Activated T-cell treated with anti-CD3 and anti-CD28 coated beads, Interleukin-2, amount 50 U/mL, for 48 hours (primary cell): ENCODE results near the gene RITA1.
"Not testable (repeated sequence)": the region's sequence is repeated elsewhere in the genome, so short reads cannot be mapped to it uniquely, and the experiment has no call there.

Experiments used
- DNase-seq, 2 experiments: peaks; one replicate each; pipeline ENCODE4 v3.0.0-alpha.2; 2020

Gene RITA1

GRCh38 chr12:113185180-113186032 is at the start of gene RITA1, which contains the start of gene DDX54:
RITA1 (plus strand) TSS chr12:113185721; CDS start chr12:113186747, 1,026 bp downstream.
DDX54 (minus strand) TSS chr12:113185478; CDS start chr12:113185451, 27 bp downstream.
- peak; percentile 90 for DNase-seq

DNA sequence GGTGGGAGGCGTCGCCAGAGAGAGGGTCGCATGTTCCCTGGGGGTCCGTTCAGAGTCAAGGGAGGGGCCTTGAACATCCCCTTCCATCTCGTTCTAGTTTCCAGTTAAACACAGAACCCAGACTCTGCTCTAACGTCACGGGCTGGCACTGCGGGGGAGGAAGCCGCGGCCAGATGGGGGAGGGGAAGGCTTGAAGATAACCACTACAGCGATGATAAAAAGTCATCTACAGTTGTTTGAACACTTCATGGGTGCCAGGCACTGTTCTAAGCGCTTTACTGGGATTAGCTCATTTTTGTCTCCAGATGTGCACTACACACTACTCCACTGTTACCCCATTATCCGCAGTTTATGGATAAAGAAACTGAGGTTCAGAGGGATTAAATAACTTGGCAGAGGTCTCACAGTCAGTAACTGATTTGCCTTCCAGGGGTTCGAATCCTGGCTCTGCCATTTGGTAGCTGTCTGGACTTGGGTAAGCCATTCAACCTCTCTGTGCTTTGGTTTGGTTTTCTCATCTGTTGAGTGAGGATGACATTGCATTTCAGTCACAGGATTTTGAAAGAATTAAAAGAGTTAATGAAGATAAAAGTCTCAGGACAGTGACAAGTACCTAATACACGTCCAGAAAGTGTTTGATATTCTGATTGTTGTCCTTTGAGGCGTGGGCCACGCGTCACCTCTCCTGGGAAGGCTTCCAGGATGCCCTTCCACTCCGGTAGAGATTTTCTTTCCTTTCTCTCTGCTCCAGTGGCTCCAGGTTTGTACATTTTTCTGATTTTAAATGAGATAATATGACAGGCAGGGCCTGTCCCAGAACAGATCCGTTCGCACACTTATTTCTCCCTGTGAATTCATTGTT is 49.2 kb upstream of the RITA1 start:
- DNase-seq: peak; percentile 83 to 85

- no peak for DNase-seq
Observed at GRCh38 chr12:113136990-113137511, 48.5 kb upstream of the RITA1 start.

DNA sequence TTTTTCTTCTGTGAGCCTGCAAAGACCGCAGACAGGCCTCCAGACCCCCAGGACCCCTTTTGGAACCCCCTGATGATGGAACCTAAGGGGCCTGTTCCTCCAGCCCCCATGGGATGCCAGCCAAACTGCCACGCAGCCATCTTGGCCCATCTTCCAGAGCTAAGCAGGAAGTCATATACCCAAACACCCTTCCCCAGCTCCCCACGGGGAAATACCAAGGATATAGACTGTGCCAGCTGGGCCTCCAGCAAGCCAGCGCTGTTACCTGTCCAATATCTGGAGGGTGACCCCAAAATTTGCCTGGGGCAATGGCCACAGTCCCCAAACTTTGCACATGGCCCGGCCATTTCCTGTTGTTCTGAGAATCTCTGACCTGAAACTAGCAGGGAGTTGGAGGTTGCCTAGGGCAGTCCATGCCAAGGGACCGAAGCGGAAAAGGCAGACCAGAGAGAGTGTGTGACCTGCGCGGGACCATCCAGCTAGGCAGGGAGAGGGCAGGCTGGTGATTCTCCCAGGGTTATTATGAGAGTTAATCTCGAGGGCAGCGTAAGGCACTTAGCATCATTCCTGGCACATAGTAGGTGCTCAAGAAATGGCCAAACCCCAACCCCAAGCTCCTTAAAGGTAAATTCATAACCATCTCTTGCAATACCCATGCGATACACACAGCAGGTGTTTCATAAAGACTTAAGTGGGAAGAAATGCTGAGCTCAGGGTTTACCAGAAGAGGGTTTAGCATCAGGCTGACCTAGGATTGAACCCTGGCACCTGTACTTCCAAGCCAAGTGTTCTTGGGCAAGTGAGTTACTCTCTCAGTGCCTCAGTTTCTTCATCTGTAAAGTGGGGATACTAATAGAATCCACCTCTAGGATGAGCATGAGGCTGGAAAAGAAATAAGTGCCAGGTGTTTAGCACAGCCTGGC is 47.4 kb upstream of the RITA1 start:
- DNase-seq: no peak

DNA sequence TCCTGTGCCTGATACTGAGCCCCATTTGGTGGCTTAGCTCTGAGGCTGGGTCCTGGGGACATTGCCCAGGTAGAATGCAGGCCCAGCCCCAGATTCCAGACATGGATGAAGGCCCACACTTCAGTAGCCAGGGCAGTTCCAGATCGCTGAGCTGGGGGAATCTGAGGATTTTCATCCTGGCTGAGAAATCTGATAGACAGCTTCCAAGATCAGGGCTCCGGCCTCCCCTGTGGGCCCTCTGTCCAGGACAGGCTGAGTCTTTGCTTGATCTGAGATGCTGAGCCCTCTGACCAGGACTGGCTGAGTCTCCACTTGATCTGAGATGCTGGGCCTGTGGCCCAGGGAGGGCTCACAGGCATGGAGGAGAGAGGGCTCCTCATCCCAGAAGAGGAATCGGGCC is 46.7 kb upstream of the RITA1 start:
- DNase-seq: no peak

GRCh38 chr12:113140706-113141105 is 44.8 kb upstream of the RITA1 start:
- no peak for DNase-seq

- DNase-seq: not testable (repeated sequence)
Observed at GRCh38 chr12:113141716-113142115, 43.8 kb upstream of the RITA1 start.

GRCh38 chr12:113142173-113142885 is 43.2 kb upstream of the RITA1 start:
- peak in 1 of 2 experiments; percentile 52 for DNase-seq

GRCh38 chr12:113142886-113143332 is 42.6 kb upstream of the RITA1 start:
- DNase-seq: no peak

DNA sequence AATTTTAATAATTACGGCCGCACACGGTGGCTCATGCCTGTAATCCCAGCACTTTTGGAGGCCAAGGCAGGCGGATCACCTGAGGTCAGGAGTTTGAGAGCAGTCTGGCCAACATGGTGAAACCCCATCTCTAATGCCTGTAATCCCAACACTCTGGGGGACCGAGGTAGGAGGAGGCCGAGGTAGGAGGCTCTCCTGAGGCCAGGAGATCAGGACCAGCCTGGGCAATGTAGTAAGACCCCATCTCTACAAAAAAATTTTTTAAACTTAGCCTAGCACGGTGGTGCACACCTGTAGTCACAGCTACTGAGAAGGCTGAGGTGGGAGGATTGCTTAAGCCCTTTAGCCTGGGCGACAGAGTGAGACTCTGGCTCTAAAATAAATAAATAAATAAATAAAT is 41.6 kb upstream of the RITA1 start:
- no peak for DNase-seq

GRCh38 chr12:113144806-113145205 is 40.7 kb upstream of the RITA1 start:
- no peak for DNase-seq

- DNase-seq: no peak
Observed at GRCh38 chr12:113145720-113146551, 39.6 kb upstream of the RITA1 start.

DNA sequence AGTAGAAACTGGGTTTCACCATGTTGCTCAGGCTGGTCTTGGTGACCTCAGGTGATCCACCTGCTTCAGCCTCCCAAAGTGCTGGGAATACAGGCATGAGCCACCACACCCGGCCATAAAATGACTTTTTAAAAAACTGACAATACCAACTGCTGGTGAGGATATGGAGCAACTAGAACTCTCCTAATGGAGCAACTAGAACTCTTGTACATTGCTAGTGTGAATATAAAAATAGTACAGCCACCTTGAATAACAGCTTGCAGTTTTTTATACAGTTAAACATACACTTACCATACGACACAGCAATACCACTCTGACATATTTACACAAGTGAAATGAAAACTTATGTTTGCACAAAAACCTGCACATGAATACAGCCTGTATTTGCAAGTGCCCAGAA is 38.5 kb upstream of the RITA1 start:
- no peak for DNase-seq

GRCh38 chr12:113149361-113150150 is 36.0 kb upstream of the RITA1 start, which contains the start of gene CFAP73:
CFAP73 (plus strand) TSS chr12:113149724; CDS start chr12:113149858, 134 bp downstream.
- peak in 1 of 2 experiments; percentile 37 for DNase-seq

- no peak for DNase-seq
Observed at GRCh38 chr12:113151655-113152054, 33.9 kb upstream of the RITA1 start.

- DNase-seq: no peak
Observed at GRCh38 chr12:113152196-113152834, 33.2 kb upstream of the RITA1 start.

DNA sequence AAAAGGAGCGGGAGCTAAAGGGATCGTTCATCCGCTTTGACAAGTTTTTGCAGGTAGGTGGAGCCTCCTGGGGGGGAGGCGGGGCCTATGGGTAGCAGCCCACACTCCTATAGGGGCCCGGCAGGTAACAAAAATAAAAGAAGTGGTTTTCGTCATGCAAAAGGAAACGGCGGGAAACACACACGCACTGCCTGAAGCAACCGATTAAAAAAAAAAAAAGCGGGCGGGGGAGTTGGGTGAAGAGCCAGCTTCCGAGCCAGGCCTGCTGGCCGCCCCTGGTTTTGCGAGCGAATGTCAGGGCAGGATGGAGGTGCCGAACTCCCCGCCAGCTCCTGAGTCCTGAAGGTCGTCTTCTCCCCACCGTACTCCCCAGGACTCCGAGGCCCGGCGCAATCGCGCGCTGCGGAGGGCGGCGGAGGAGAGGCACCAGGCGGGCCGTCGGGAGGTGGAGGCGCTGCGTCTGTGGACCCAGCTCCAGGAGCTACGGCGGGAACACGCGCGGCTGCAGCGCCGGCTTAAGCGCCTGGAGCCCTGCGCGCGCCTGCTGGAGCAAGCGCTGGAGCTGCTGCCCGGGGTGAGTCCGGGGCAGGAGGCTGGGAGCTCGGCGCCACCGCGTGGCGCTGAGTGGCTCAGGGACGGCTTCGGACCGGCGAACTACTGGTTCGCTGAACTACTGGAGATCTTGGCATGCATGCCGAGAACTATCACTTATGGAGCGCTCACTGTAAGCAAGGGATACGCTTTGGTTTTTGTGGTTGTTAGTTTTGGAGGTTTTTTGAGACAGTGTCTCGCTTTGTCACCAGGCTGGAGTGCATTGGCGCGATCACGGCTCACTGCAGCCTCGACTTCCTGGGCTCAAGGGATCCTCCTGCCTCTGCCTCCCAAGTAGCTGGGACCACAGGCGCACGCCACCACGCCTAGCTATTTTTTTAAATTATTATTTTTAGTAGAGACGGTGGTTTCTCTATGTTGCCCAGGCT is 32.4 kb upstream of the RITA1 start:
- peak; percentile 74 to 82 for DNase-seq
